NK-92 (cell line): ENCODE results near the gene ATP5F1D.
"Not testable (repeated sequence)": the region's sequence is repeated elsewhere in the genome, so short reads cannot be mapped to it uniquely, and the experiment has no call there.

ENCODE experiments used
- DNase-seq: peaks from one replicate; lab custom pipeline; 2025; ENCODE audit not compliant: unreplicated experiment; lab: John Stamatoyannopoulos, UW

Gene ATP5F1D

GRCh38 chr19:1246265-1247087, 4.9 kb downstream of the ATP5F1D start:
- not testable (repeated sequence) for DNase-seq

GRCh38 chr19:1247748-1248138, 6.2 kb downstream of the ATP5F1D start:
- DNase-seq: no peak

GRCh38 chr19:1248139-1248785, 6.7 kb downstream of the ATP5F1D start, which contains the start of gene MIDN:
Gene MIDN, plus strand, starts transcription at chr19:1248583. Its CDS starts 1,714 bp downstream, at chr19:1250297.
- DNase-seq: no peak

DNA sequence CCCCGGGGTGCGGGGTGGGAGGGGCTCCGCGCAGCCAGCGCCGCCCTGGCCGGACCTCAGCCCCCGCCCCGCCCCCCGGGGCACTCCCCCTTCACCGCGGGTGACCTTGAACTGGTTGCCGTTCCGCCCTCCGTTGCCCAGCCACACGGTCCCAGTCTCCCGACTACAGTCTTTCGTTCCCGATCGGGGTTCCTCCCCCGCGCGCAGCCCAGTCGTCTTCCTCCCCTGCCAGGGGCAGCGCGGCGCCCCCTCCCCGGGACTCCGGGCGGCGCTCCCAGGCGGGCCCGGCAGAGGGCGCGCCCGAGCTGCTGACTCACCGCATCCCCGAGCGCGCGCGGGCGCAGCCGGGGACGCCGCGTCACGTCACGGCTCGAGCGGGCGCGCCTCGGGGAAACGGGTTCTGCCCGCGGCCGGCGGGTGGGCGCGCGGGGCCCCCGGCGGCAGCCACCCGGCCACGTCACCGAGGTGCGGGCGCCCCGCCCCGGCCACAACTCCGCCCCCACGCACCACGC, 7.3 kb downstream of the ATP5F1D start:
- no peak for DNase-seq

GRCh38 chr19:1249298-1249989, 7.9 kb downstream of the ATP5F1D start:
- DNase-seq: peak; percentile 70

DNA sequence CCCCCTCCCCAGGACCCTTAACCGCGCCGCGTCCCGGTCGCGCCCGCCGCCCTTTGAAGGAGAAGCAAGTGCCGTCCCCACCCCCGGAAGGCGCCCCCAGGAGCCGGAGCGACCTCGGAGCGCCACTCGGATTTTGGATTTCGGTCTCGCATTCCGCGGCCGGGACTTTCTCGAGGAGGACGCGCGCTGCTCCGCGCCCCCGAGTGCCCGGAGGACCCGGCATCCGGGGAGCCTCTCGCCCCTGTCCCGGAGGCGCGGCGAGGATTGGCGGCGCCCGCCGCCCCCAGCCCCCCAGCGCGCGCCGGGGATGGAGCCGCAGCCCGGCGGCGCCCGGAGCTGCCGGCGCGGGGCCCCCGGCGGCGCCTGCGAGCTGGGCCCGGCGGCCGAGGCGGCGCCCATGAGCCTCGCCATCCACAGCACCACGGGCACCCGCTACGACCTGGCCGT, 8.5 kb downstream of the ATP5F1D start:
- DNase-seq: no peak

DNA sequence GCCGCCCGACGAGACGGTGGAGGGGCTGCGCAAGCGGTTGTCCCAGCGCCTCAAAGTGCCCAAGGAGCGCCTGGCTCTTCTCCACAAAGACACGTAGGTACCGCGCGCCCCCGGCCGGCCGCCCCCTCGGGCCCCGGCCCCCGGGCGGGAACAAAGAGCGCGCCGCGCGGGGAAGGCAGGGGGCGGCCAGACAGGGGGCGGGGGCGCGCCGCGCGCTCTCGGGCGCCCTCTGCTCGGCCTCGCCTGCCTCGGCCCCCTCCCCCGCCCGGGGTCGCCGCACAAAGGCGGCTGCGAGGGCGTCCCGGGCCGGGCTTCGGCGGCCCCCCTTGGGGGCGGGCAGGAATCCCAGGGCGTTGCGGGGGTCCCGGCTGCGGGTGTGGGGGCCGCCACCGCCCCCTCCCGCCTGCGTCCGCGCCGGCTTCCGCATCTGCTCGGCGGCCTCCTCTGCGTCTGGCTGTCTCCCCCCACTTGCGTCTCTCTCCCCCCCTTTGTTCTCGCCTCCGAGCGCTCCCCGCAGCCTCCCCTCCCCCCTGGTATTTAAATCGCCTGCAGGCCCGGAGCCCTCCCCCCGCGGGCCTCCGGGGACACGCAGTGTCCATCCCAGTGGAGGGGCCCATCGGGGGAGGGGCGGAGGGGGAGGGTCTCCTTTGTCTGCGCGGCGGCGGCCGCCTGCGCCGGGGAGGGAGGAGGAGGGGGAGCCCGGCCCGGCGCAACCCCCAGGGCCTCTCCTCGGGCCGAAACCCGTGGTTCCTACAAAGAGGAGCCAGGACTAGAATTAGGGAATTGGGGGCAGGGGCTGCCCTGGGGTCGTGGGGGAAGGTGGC, 9.1 kb downstream of the ATP5F1D start:
- no peak for DNase-seq

DNA sequence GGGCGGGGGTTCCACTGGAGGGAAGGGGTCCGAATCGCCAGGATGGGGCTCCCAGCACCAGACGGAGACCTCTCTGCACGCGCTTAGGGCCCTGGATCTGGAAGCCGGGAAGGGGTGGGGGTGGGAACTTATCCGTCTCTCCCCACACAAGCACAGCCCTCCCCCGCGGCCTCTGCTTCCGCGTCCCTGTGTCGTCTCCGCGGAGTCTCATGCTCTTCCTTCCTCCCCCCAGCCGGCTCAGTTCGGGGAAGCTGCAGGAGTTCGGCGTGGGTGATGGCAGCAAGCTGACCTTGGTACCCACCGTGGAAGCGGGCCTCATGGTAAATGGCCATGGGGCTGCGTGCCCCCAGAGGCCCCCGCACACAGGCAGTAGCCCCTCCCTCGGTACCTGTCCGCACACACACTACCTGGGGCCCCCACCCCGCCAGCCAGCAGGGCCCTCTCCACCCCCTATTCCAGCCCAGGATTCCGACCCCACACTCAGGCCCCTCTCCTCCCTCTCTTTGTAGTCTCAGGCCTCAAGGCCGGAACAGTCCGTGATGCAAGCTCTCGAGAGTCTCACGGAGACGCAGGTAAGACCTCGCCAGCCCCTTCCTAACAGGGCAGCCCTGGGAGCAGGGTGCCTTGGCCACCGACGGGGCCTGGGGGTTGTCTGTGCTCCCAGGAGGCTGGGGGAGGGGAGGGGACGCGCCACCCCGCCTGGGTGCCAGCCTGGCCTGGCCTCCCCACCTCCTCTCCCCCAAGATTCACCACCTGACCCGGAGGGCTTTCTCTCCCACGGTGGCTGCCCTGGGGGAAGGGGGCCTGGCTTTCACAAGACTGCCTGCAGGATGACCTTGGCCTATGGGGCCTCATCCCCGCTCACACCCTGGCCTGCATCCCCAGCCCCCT, 10.0 kb downstream of the ATP5F1D start:
- DNase-seq: no peak

DNA sequence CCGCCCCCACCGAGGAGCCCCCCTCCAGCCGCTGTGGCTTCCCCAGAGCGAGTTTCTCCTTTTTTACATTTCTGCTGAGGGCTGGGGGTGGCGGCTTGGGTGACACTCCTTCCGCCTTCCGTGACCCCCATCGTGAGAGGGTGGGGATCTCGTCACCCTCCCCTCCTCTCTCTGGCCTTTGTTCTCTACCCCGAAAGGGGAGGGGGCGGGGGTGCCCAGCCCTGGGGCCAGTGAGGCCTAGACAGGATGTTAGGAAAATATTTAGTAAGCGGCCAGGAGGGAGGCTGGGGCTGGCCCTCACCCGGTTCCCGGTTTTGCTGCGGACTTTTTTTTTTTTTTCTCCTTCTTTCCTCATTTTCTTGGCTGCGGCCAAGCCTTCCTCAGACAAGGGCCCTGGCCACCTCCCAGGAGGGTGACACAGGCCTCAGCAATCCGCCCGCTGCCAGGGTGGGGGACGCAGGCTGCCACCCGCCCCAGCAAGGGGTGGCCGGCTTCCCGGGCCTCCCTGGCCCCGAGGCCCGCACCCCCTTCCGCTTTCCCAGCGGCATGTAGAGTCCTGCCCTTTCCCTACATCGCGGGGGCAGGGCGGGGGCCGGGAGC, 10.8 kb downstream of the ATP5F1D start:
- no peak for DNase-seq

GRCh38 chr19:1252821-1253513, 11.4 kb downstream of the ATP5F1D start:
- DNase-seq: no peak

- no peak for DNase-seq
These were observed 12.0 kb downstream of the ATP5F1D start for GRCh38 chr19:1253514-1254080.

DNA sequence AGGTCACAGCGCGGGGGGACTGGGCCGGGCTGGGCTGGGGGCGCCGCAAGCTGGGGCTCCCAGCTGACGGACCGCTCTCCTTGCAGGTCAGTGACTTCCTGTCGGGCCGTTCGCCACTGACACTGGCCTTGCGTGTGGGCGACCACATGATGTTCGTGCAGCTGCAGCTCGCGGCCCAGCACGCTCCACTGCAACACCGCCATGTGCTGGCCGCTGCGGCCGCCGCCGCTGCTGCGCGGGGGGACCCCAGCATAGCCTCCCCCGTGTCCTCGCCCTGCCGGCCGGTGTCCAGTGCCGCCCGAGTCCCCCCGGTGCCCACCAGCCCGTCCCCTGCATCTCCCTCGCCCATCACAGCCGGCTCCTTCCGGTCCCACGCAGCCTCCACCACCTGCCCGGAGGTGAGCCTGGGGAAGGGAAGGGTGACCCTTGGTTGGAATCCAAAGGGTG, 12.6 kb downstream of the ATP5F1D start:
- DNase-seq: no peak

DNA sequence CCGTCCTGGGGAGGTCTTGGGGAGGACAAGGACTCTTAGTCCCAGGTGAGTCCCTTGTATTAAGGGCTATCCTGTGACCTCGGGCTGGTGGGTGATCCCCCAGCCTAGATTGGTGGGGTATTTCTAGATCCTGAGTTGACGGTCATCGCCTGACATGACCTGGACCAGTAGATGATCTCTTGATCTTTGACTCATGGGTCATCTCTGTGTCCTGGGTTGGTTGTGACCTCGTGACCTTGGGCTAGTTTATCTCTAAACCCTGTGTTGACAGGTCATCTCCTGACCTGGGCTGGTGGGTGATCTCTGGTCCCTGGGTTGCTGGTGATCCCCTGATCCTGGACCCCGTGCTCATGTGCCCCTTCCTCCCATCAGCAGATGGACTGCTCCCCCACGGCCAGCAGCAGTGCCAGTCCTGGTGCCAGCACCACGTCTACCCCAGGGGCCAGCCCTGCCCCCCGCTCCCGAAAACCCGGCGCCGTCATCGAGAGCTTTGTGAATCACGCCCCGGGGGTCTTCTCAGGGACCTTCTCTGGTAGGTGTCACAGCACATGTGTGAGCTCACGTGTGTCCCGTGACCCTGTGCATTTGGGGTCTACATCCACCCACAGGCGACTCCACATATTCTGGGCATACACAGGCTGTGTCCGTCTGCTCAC, 13.1 kb downstream of the ATP5F1D start:
- DNase-seq: no peak

DNA sequence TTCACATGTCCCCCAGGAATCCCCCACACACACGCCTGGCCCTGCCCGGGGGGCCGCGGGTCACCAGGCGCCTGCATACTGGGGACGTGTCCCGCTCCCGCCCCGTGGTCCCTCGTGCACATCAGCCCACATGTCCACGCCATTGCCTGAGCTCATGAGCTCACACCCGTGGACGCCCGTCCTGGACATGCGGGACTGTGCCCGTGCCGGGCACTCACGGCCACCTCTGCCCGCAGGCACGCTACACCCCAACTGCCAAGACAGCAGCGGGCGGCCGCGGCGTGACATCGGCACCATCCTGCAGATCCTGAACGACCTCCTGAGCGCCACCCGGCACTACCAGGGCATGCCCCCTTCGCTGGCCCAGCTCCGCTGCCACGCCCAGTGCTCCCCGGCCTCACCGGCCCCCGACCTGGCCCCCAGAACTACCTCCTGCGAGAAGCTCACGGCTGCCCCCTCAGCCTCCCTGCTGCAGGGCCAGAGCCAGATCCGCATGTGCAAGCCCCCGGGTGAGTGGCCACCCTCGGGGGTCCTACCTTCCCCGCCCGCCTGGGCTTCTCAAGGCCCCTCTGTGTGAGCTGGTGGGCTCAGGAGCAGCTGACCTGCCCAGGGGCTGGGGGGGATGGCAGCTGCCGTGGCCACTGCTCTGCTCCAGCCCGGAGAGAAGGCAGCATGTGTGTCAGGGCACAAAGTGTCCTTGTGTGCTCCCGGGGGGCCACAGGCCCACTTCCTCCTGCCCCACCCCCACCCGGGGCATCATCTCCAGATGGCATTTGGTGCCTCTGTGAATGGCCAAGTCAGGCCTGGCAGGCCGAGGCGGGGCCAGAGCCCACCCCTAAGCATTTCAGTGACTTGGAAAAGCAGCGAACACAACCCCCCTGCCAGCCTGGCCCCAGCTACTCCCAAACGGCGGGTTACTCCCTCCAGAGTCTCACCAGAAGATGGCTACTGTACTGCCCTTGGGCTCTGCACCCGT, 13.9 kb downstream of the ATP5F1D start:
- DNase-seq: no peak

GRCh38 chr19:1256646-1257474, 15.3 kb downstream of the ATP5F1D start:
- no peak for DNase-seq
